OCI-LY1 (cell line): ENCODE measurements around the gene LCE1E.

Experiments used
- EZH2 ChIP-seq: fragments of 200-600 bp; sonication (generic), shearing (Covaris generic); IDR thresholded peaks from 2 replicates; pipeline ENCODE4 v1.8.0; 2017; ENCODE audit warnings: borderline replicate concordance, mixed run types, mild to moderate bottlenecking, antibody characterized with exemption, low read length, moderate library complexity, mixed read lengths
- TF ChIP-seq, protein P1 (sequence below): fragments of 200-600 bp; sonication (generic), shearing (Covaris generic); IDR thresholded peaks from 2 replicates; pipeline ENCODE4 v1.5.1; 2017; ENCODE audit warnings: mild to moderate bottlenecking, antibody characterized with exemption, low read length, moderate library complexity, mixed read lengths

GRCh38 chr1:152739841-152740240 is 46.2 kb upstream of the LCE1E start:
- TF ChIP-seq, protein P1, sequence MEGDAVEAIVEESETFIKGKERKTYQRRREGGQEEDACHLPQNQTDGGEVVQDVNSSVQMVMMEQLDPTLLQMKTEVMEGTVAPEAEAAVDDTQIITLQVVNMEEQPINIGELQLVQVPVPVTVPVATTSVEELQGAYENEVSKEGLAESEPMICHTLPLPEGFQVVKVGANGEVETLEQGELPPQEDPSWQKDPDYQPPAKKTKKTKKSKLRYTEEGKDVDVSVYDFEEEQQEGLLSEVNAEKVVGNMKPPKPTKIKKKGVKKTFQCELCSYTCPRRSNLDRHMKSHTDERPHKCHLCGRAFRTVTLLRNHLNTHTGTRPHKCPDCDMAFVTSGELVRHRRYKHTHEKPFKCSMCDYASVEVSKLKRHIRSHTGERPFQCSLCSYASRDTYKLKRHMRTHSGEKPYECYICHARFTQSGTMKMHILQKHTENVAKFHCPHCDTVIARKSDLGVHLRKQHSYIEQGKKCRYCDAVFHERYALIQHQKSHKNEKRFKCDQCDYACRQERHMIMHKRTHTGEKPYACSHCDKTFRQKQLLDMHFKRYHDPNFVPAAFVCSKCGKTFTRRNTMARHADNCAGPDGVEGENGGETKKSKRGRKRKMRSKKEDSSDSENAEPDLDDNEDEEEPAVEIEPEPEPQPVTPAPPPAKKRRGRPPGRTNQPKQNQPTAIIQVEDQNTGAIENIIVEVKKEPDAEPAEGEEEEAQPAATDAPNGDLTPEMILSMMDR, result no peak
- TF ChIP-seq EZH2, result no peak
